GM21360 (cell line): ENCODE measurements around the gene ZSWIM5.
A peak's percentile ranks its signal among the peaks of the same experiment; 100 is the strongest.

Experiments used
- ATAC-seq: cut with Tn5 transposase; IDR thresholded peaks from one replicate; pipeline ENCODE4 v1.9.1; 2021; ENCODE audit warnings: mild to moderate bottlenecking, moderate library complexity; ENCODE audit not compliant: unreplicated experiment

Gene ZSWIM5

DNA sequence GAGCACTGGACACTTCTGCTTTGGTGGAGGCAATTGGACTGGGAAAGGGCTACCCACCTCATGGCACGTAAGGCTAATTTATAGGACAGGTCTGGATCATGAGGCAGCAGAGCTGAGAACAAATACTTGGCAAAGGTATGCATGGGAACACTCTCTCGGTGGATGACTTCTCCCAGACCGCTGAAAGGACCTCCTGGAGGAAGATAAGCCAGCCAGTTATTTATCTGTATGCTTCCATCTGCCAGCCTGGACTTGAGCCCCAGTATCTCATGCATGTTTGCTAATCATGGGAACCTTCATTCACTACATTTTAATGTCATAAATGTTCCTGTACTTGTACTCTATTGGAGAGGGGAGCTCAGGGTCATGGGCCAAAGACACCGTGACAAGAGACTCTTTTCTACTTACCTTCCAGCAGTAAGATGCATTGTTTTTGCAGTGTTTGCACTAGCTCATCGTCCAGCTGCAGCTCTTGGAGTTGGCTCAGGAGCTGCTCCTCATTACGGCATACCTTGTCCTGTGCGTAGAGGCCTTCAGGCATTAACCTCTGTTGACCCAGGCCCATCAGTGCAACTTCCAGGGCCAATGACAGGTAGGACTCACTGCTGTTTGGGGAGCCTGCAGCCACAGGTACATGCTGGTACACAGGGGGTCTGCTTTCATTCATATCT, 170.6 kb downstream of the ZSWIM5 start:
- no peak for ATAC-seq

- no peak for ATAC-seq
Observed at GRCh38 chr1:45033356-45033755, 173.0 kb downstream of the ZSWIM5 start.

- no peak for ATAC-seq
Observed at GRCh38 chr1:45032837-45033236, 173.6 kb downstream of the ZSWIM5 start.

GRCh38 chr1:45026446-45026845, 180.0 kb downstream of the ZSWIM5 start:
- ATAC-seq, result no peak

GRCh38 chr1:45023663-45024062, 182.7 kb downstream of the ZSWIM5 start:
- ATAC-seq, result no peak

DNA sequence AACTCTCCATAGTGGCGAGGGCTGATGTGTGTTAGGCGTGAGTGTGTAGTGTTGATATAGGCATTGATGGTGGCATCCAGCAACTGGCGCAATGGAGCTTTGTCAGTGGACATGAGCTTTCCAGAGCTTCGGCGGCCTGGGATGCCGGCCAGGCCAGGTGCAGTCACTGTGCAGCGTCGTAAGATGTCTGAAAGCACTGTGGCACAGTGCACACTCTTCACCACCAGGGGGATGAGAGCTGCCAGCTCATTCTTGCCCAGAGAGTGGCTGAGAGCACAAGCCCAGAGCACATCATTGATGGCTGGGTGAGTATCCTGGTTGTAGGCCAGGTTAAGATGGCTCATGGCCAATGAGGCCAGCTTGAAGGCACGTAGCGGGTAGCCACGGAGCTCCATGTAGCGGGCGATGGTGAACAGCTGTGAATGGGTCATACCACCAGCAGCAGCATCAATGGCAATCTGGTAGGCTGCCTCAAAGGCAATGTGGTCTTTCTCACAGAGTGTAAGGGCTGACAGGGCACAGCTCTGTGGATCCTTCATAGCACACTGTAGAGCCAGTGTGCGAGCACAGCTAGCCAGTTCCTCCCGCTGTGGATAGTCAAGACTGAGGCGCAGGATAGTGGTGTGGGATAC, 187.7 kb downstream of the ZSWIM5 start:
- peak; percentile 59 for ATAC-seq

GRCh38 chr1:45016767-45017166, 189.6 kb downstream of the ZSWIM5 start:
- no peak for ATAC-seq

DNA sequence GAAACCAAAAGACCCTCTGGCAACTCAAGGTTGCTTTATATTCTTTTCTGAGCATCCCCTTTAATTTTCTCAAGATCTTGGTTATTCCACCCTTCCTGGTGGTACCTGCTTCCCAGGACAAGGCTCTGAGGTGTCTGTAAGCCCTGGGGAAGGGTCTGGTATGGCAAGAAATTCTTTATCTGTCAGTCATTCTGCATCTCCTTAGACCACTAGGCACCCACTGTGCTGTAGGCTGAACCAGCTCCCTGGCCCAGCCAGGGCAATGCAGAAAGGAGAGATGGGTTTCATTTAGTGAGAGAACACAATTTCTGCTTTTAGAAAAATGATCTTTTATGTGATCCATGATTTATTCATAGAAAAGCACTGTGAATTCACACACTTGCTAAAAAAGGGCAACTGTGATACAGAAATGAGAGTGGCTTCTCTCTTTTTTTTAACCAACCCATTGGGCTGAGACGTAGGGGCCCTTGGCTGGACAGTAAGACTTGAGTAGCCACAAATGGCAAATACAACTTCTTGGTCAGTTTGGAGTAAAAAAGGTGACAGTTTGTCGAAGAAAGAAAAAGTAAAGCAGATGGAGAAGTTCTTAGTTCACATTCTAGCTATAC, 190.2 kb downstream of the ZSWIM5 start:
- no peak for ATAC-seq

GRCh38 chr1:45015683-45016082, 190.7 kb downstream of the ZSWIM5 start:
- ATAC-seq, result no peak

DNA sequence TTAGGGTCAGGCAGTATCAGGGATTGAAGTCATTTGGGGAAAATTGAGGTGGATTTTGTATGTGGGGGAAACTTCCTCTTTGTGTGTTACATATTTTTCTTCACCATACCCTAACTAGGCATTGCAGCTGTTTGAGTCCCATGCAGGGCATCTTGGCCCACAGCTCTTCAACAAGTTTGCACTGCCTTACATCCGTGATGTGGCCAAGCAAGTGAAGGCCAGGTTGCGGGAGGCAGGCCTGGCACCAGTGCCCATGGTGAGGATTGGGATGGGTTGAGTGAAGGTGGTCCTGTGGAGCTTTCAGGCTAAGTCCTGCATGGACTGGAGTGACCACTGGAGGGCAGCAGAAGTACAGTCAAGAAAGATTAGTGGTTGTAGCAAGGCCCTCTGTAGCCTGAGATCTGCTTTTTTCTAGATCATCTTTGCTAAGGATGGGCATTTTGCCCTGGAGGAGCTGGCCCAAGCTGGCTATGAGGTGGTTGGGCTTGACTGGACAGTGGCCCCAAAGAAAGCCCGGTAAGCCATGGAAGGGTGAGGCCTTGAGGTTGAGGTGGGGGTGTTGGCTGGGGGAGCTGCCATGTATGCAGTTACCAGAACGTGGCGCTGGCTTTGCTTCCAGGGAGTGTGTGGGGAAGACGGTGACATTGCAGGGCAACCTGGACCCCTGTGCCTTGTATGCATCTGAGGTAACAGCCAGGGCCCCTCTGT, 191.9 kb downstream of the ZSWIM5 start:
- ATAC-seq, result no peak

DNA sequence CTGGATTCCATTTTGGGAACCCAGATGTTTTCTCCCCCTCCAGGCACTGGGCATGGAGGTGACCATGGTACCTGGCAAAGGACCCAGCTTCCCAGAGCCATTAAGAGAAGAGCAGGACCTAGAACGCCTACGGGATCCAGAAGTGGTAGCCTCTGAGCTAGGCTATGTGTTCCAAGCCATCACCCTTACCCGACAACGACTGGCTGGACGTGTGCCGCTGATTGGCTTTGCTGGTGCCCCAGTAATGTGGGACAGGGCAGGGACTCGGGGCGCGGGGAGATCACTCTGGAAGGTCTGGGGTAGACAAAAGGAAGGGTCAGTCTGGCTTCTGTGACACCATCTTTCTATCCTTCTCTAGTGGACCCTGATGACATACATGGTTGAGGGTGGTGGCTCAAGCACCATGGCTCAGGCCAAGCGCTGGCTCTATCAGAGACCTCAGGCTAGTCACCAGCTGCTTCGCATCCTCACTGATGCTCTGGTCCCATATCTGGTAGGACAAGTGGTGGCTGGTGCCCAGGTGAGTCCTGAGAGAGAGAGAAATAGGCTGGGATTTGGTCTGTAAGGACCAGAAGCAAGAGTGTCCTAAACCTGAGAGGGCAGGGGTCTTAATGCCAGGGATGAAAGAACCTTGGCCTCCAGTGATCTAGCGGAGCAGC, 192.7 kb downstream of the ZSWIM5 start:
- no peak for ATAC-seq

DNA sequence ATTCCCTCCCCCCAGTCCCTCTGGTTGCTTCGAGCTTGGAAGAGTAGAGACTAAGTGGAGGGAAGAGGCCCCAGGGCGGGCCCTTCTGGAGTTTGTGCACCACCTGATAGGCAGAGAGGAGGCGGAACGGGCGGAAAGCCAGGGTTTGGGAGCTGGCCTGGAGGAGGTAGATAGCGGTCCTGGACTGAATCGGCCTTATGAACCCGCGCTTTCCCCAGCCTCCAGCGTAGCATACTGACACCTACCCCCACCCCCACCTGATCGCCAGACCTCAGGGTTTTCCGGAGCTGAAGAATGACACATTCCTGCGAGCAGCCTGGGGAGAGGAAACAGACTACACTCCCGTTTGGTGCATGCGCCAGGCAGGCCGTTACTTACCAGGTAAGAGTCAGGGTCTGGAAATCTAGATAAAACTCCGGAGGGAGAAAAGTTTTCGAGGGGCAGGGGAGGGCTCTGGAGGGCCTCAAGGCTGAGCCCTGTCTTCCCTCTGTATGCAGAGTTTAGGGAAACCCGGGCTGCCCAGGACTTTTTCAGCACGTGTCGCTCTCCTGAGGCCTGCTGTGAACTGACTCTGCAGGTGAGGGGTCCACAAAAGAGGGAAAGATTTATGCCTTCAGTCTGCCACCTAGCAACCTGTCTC, 193.6 kb downstream of the ZSWIM5 start:
- ATAC-seq, result no peak

DNA sequence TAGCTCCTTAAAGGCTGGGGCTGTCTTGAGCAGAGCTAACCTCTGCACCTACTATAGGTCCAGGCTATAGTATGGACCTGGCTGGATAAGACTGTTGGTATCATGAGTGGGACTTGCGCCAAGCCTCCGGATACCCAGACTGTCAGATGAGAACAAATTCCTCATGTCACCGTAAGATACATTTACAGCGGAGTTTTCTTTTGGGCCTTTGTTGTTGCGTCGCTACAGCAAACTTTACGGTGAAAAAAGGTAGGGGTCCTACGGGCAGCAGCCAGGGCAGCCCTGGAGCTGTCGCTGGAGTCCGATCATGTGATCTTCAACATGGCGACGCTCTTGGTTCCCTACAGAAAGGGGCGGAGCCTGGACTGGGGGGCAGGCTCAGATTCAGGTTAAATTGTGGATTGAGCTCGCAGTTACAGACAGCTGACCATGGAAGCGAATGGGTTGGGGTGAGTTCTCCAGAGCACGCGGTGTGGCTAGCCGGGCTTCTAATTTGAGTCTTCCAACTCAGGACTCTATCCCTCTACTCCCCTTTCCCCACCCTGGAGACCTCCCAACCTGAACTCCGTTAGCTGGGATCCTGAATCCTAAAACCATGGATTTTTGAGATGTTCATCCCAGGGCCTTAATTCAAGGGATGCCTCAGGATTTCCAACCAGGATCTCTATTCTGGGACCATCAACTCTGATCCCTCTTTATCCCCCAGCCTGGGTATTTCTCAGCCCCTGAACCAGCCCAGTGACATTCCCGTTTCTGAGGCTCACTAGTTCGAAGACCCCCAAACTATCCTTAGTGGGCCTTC, 194.4 kb downstream of the ZSWIM5 start, which contains the start of gene UROD:
TSS of gene UROD (plus strand) at position 418 of the 802 bp plus-strand sequence. CDS start at position 430, 12 bp downstream.
- peak; percentile 64 for ATAC-seq

DNA sequence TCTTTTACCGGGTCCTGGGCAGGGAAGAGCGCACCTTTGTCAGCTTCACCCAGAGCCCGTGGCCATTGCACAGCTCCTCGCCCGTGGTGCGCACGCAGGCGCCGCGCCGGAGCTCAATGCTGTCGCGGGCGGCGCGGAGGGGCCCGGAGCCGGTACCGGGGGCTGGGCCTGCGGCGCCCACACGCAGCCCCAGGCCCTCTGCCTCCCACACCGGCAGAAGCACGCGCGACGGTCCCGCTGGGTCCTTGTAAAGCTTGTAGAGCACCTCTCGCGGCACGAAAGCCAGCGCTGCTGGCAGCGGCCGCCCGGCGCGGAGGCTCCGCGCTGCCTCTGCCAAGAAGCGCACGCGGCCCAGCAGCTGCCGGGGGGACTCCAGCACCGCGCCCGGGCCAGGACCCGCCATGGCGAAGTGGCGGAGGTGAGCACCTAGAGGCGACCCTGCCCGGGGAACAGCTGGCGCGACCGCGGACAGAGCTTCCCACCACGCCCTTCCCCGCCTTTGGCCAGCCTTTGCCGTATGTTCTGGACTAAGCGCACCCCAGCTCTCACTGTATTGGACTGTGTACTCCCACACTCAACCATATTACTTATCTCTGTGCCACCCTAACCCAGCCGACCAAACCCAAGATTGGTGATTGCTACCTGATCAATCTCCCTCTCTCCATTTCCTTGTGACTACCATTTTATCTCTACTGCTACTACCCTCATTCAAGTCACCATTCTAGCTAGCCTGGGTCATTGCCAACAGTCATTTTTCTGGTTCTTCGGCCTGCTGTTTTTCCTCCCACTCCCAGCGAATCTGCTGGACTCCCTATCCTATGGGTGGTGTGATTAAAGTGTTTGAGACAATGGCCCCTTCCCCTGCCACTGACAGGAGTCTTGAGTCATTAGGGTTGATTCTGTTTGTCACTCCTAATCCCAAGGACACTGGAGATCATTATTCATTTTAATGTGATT, 195.3 kb downstream of the ZSWIM5 start, which contains the start of gene HECTD3:
TSS of gene HECTD3 (minus strand) at position 470 of the 957 bp plus-strand sequence. CDS start at position 403, 67 bp downstream.
- ATAC-seq, result peak; percentile 55

DNA sequence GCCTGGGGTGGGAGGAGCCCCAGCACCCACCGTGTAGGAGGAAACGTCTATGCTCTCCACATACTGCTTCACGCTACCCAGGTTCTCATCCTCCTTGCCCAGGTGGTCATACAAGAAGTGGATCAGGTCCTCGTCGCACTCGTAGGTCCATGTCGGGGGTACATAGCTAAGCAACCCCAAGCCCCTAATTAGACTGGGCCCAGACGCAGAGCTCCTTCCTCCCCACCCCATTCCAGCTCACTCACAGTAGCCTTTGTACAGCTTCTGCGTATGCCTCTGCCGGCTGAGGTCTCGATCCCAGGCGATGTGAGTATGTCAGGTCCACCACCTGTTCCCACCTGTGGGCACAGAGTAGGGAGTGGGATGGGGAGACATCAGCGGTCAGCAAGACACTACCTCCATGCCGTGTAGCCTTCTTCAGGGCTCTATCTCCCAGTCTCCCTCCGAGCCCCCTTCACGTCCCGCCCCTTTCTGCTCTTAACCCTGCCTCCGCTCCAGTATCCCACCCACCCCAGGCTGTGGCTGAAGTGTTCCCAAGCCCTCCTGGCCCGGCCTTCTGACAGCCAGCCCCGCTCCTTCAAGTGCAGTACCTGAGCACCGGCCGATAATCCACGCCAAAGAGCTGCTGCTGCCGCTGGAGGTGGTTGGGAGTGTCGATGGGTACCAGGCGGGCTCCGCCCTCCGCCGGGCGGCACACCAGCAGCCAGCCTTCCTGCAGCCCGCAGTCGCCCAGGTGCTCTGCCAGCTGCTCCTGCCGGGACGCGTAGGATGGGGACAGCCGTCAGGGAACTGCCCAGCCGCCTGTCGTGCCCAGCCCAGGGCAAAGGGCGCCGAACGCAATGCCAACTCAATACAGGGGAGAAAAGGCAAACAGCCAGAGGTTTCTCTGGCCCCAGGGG, 196.2 kb downstream of the ZSWIM5 start:
- ATAC-seq, result no peak

GRCh38 chr1:45009296-45009865, 197.0 kb downstream of the ZSWIM5 start:
- no peak for ATAC-seq

DNA sequence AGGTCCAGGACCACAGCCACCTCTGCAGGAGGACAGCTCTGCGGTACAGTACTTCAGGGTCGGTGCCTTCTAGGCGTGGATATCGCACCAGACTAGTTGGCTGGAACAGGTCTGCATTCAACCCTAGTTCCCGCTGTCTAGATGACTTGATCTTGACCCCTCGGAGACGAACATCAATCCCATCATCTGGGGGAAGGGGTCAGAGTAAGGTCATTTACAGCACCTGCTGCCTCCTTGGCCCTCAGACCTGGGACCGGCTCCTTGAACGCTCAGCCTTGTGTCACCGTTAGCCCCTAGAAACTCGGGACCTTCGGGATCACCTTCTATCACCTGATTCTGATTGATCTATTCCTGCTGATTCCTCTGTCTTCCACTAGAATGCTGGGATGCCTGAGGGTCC, 197.9 kb downstream of the ZSWIM5 start:
- ATAC-seq, result no peak
